NCI-H82 treated with DMSO at 0.1 percent for 48 hours (cell line): ENCODE results near the gene MKRN2.

Experiments
- DNase-seq: peaks from one replicate; lab custom pipeline; 2025; ENCODE audit not compliant: unreplicated experiment; lab: John Stamatoyannopoulos, UW

The MKRN2 gene

DNA sequence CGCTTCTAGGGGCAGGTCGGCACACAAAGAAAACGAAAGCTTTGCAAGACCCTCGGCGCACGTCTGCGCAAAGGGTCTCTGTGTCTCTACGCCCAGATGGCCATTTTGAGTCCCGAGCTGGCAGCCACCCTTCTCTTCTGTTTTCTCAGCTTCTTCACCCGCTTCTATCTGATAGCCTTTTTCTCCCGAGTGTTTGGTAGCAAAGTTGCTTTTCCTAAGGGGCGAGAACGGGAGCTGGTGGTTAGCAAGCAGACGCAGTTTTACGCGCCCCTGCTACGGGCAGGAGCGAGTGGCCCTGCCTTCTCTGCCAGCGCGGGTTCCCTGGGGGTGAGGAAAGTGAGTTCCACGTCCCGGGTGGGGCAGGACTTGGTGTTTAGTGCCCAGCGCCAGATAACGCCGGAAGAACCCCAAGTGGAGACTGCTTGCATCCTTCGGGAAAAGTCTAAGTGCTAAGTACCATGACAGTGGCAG lies 2.9 kb upstream of the MKRN2 start:
- DNase-seq, result no peak

DNA sequence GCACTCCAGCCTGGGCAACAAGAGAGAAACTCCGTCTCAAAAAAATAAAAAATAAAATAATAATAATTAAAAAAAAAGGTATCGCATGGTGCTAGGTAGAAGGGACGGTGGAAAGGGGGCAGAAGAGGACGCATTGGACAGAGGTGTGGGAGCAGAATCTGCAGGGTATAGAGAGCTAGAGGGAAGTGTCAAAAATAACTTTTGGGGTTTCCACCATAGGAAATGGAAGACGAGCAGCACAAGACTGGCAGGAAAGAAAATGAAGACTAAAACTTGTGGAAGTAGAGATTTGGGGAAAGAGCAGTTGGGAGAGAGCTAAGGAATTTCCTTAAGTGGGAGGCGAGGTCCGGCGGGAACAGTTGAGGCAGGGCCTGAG lies 585 bp upstream of the MKRN2 start:
- DNase-seq, result no peak

GRCh38 chr3:12557473-12558100 lies 700 bp downstream of the MKRN2 start:
- no peak for DNase-seq

GRCh38 chr3:12558706-12559105 lies 1.8 kb downstream of the MKRN2 start:
- no peak for DNase-seq

DNA sequence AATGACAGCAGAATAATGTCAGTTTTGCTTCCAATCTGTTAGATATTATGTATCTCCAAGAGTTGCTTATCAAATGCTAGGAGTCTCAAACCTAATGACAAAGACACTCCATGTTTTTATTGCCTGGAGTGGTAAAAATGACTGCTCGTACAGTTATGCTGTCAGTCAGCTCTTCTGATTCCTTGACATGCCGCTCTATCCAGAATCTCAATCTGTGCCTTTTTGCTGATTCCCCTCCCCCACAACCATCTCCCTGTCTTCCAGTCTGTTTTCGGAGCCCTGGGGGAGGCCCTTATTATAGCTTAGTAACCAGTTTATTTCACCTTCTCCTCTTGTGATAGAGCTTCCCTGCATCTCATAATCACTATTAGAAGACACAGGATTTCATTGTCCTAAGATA lies 2.6 kb downstream of the MKRN2 start:
- DNase-seq, result no peak

DNA sequence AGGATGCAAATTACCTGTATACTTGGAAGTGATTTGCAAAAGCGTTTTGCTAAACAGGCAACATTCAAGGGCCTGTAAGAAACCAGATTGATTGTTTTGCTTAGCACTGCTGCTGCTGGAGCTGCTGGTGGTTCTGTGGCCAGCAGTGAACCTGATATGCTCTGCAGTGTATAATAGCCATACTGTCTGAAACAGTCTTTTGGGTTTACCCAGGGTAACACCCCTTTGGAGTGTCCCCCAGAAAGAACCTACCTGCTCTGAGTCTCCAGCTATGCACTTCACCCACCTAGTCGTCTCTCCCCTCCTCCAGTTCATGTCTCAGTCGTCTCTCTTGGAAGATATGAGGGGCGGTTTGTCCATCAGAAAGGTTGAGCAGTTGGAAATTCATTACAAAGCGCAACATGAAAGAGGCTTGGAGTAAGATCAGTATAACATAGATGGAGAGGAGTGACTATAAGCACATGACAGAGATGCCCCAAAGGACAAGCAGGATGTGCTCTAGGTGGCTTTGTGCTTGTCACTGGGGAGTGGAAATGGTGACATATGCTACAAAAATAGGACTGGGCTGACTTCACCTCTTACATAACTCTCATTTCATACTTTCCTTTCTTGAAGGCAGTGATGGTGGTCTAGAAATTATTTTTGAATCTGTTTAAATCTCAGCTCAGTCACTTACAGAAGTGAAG lies 3.8 kb downstream of the MKRN2 start:
- no peak for DNase-seq

DNA sequence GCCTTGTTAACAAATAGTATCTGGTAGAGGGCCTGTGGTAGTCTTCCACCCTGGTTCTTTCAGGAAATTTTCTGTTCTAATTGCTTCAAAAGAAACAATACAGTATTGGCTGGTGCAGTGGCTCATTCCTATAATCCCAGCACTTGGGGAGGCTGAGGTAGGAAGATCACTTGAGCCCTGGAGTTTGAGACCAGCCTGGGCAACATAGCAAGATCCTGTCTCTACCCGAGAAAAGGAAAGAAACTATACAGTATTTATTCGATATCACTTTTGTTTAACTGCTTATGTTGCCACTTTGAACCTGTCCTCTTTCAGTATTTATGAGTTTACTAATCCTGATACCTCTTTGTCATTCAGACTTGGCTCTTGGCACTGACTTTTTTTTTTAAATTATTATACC lies 4.5 kb downstream of the MKRN2 start:
- DNase-seq, result no peak

- no peak for DNase-seq
These were observed 5.6 kb downstream of the MKRN2 start for GRCh38 chr3:12562451-12562850.

DNA sequence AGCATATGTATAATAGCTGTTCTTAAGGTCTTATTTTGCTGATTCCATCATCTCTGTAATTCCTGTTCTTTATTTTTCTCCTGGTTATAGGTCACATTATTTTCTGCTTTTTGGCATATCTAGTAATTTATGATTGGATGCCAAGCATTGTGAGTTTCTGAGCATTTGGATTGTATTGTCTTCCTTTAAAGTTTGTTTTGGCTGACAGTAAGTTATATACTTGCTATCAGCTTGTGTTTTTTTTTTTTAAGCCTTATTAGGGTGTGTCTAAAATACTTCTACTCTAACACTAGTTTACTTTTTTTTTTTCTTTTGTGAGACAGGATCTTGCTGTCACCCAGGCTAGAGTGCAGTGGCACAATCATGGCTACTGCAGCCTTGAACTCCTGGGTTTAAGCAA lies 10.1 kb downstream of the MKRN2 start:
- no peak for DNase-seq

- DNase-seq, result no peak
These were observed 11.9 kb downstream of the MKRN2 start for GRCh38 chr3:12568747-12569146.

DNA sequence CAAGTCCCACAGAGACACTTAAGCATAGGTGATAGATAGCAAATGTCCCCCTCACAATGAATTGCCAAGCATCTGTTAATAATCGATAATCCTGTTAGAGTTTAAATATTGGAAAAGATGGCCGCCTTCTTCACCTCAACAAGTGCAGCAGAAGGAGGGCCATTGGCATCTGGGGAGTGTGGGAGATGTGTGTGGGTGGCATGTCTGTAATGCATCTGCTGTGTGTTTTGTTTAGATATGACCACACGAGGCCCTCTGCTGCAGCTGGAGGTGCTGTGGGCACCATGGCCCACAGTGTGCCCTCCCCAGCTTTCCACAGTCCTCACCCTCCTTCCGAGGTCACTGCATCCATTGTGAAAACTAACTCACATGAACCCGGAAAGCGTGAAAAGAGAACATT lies 12.9 kb downstream of the MKRN2 start:
- no peak for DNase-seq

- no peak for DNase-seq
These were observed 15.1 kb downstream of the MKRN2 start for GRCh38 chr3:12571986-12572385.

- no peak for DNase-seq
These were observed 17.2 kb downstream of the MKRN2 start for GRCh38 chr3:12574131-12574530.

DNA sequence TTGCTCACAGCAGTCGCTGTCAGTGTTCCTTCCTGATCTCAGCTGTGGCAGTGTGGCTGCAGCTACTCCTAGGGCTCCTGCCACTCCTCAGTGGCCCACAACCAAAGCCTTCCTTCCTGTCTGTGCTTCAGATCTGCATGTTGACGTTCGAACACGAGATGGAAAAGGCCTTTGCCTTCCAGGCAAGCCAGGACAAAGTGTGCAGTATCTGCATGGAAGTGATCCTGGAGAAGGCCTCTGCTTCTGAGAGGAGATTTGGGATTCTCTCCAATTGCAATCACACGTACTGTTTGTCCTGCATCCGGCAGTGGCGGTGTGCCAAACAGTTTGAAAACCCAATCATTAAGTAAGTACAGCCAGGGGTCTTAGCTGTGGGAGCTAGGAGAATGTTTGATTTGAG lies 17.8 kb downstream of the MKRN2 start:
- DNase-seq, result no peak

- no peak for DNase-seq
These were observed 20.5 kb downstream of the MKRN2 start for GRCh38 chr3:12577379-12577778.

GRCh38 chr3:12578742-12579141 lies 21.9 kb downstream of the MKRN2 start:
- no peak for DNase-seq

- DNase-seq, result no peak
These were observed 22.6 kb downstream of the MKRN2 start for GRCh38 chr3:12579456-12579855.

DNA sequence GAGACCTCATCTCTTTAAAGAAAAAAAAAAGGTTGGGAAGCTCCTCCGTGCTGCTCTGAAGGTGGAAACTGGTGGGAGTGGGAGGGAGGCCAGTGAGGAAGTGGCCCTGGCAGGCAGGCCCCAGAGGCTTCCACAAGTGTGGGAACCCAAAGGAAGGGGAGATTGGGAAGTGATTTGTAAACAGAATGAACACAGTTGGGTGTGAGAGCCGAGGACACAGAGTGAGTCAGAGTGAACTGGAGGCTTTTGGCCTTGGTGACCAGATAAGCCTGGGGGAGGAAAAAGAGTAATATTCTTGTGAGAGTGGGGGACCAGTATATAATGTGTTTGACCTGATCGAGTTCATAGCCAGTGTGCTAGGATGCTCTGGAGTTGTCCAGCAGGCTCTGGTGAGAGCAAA lies 23.0 kb downstream of the MKRN2 start:
- no peak for DNase-seq

- DNase-seq, result no peak
These were observed 25.8 kb downstream of the MKRN2 start for GRCh38 chr3:12582730-12583129.

GRCh38 chr3:12583280-12583679 lies 26.4 kb downstream of the MKRN2 start:
- DNase-seq, result no peak

DNA sequence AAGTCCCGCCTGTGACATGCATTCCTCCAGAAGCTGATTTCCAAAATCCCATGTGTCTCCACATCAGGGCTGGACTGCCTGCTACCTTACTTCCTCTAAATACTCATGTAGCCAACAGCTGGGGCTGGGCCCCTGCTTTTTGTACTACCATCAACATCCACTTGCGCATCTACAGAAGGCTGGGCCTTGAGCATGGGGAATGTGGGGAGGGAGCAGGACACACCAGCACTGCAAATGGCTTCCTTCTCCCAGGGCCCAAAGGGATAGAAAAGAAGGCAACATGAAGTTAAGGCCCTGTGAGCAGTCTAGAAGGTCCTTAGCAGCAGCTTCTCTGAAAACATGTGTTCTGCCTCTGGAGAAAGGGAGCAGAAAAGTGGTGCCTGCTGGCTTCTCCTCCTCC lies 27.2 kb downstream of the MKRN2 start:
- DNase-seq, result no peak

DNA sequence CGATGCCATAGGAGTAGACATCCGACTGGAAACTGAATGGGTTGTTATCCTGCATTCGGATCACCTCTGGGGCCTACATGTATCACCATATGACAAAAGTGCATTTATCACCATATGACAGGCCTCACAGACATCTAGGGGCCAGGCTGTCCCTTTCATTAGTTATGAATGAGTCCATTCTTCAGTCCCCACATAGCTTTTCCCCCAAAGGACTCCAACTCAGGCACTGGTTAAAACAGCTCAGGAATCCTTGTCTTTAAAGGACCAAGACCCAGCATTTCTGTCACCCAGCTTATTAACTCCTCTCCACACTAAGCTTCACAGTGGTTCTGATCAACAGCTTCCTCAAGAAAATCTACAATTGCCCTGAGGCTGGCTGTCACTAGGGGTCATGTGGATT lies 28.3 kb downstream of the MKRN2 start:
- DNase-seq, result no peak

DNA sequence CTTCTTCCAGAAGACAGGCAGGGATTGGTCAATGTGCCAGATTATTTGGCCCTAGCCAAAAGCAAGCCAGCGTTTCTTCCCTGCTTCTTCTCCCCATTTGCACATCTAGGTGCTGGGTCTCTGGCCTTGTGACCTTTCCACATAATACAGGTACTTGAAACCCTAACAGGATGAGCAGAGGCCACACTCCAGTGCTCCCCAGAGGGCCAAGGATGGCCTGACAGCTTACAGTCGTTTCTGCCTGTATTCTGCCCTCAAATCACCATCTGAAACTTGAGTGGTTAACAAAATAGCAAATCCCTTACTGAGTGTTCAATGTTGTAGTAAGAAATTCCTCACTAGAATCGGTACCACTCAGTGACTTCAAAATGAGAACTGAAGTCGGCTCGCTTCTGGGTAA lies 29.1 kb downstream of the MKRN2 start:
- no peak for DNase-seq
